ENCODE data around the gene ERFL.
"Not testable (repeated sequence)": the region's sequence is repeated elsewhere in the genome, so short reads cannot be mapped to it uniquely, and the experiment has no call there.

ERFL gene

GRCh38 chr19:41926763-41927496, 1.3 kb downstream of the ERFL start:
- no peak for DNase-seq

- no peak for DNase-seq
These were observed 2.1 kb downstream of the ERFL start for GRCh38 chr19:41926028-41926762.

GRCh38 chr19:41925208-41926003, 2.8 kb downstream of the ERFL start:
- no peak for DNase-seq

- DNase-seq = no peak
These were observed 3.8 kb downstream of the ERFL start for GRCh38 chr19:41924151-41925145.

- DNase-seq = no peak
These were observed 5.0 kb downstream of the ERFL start for GRCh38 chr19:41923045-41923788.

GRCh38 chr19:41922585-41922984, 5.7 kb downstream of the ERFL start:
- no peak for DNase-seq

GRCh38 chr19:41921577-41922576, 6.4 kb downstream of the ERFL start:
- DNase-seq = no peak

- DNase-seq = no peak
These were observed 7.2 kb downstream of the ERFL start for GRCh38 chr19:41920882-41921576.

GRCh38 chr19:41919948-41920712, 8.1 kb downstream of the ERFL start:
- no peak for DNase-seq

- no peak for DNase-seq
These were observed 9.5 kb downstream of the ERFL start for GRCh38 chr19:41918653-41919244.

GRCh38 chr19:41918095-41918494, 10.2 kb downstream of the ERFL start:
- DNase-seq = no peak

GRCh38 chr19:41917676-41918075, 10.6 kb downstream of the ERFL start:
- DNase-seq = no peak

- no peak for DNase-seq
These were observed 12.4 kb downstream of the ERFL start for GRCh38 chr19:41915776-41916414.

- DNase-seq = no peak
These were observed 13.1 kb downstream of the ERFL start for GRCh38 chr19:41915021-41915775.

- DNase-seq = not testable (repeated sequence)
These were observed 13.8 kb downstream of the ERFL start for GRCh38 chr19:41914424-41914834.

GRCh38 chr19:41913538-41914423, 14.5 kb downstream of the ERFL start:
- no peak for DNase-seq

Measured in CD4-positive, alpha-beta T cell treated with Interleukin-12 subunit alpha and Interleukin-12 subunit beta, for 1 hour (primary cell).